Measurements from ENCODE around the gene MAP1LC3A. TPM values are rescaled to one million over a fixed set of nuclear protein-coding genes. Genes with fewer than 3 reads are reported as not detected.

The MAP1LC3A gene
- polyA plus RNA-seq, 4 donors = 35.0 to 83.6 (median 53.6) TPM

- 92 to 95% (median 93%) methylated on average over 15 of the region's 15 CpGs for WGBS, 3 donors
- DNase-seq (no peak), FAIRE-seq (no peak)
- Histone ChIP-seq H3K4me1 (ENCODE audit: control insufficient read depth in 3 of 3, insufficient read depth in 2 of 3, low read depth in 1 of 3, low read length in 2 of 3) (no peaks in the 10 kb centered on the region), H3K4me3 (ENCODE audit: low read depth in 1 of 3, low read length in 3 of 3) (no peak overlapping the region), H3K27me3 (ENCODE audit: control insufficient read depth in 3 of 3, insufficient read depth in 3 of 3, low read length in 3 of 3) (no peaks in the 10 kb centered on the region), H3K27ac (ENCODE audit: low read depth in 1 of 3, low read length in 2 of 3) (no peak overlapping the region), H3K9me3 (ENCODE audit: control insufficient read depth in 2 of 2, insufficient read depth in 1 of 2, low read depth in 1 of 2, low read length in 1 of 2) (no peaks in the 10 kb centered on the region), H3K36me3 (ENCODE audit: control insufficient read depth in 3 of 3, insufficient read depth in 2 of 3, low read depth in 1 of 3, low read length in 3 of 3) (peaks cover 0 to 55% (median 0%) of the 10 kb centered on the region in 3 donors)
These were observed 9.7 kb downstream of the MAP1LC3A start for GRCh38 chr20:34567892-34568865.

- Histone ChIP-seq H3K27me3 (ENCODE audit: control insufficient read depth in 3 of 3, insufficient read depth in 3 of 3, low read length in 3 of 3) (no peaks in the 10 kb centered on the region), H3K4me1 (ENCODE audit: control insufficient read depth in 3 of 3, insufficient read depth in 2 of 3, low read depth in 1 of 3, low read length in 2 of 3) (no peaks in the 10 kb centered on the region), H3K4me3 (ENCODE audit: low read depth in 1 of 3, low read length in 3 of 3) (no peak overlapping the region), H3K27ac (ENCODE audit: low read depth in 1 of 3, low read length in 2 of 3) (no peak overlapping the region), H3K9me3 (ENCODE audit: control insufficient read depth in 2 of 2, insufficient read depth in 1 of 2, low read depth in 1 of 2, low read length in 1 of 2) (no peaks in the 10 kb centered on the region), H3K36me3 (ENCODE audit: control insufficient read depth in 3 of 3, insufficient read depth in 2 of 3, low read depth in 1 of 3, low read length in 3 of 3) (peaks cover 2 to 68% (median 5%) of the 10 kb centered on the region in 3 donors)
- no peak for FAIRE-seq
- WGBS, 3 donors = 93 to 97% (median 93%) methylated on average over 2 of the region's 2 CpGs
- no peak for DNase-seq
These were observed 11.1 kb downstream of the MAP1LC3A start for GRCh38 chr20:34569598-34569997.

- 45 to 68% (median 58%) methylated on average over 3 of the region's 3 CpGs for WGBS, 3 donors
- Histone ChIP-seq H3K27ac (ENCODE audit: low read depth in 1 of 3, low read length in 2 of 3) (no peak overlapping the region), H3K27me3 (ENCODE audit: control insufficient read depth in 3 of 3, insufficient read depth in 3 of 3, low read length in 3 of 3) (no peaks in the 10 kb centered on the region), H3K9me3 (ENCODE audit: control insufficient read depth in 2 of 2, insufficient read depth in 1 of 2, low read depth in 1 of 2, low read length in 1 of 2) (no peaks in the 10 kb centered on the region), H3K4me1 (ENCODE audit: control insufficient read depth in 3 of 3, insufficient read depth in 2 of 3, low read depth in 1 of 3, low read length in 2 of 3) (no peaks in the 10 kb centered on the region), H3K36me3 (ENCODE audit: control insufficient read depth in 3 of 3, insufficient read depth in 2 of 3, low read depth in 1 of 3, low read length in 3 of 3) (peaks cover 5 to 72% (median 5%) of the 10 kb centered on the region in 3 donors), H3K4me3 (ENCODE audit: low read depth in 1 of 3, low read length in 3 of 3) (no peak overlapping the region)
- no peak for DNase-seq
- no peak for FAIRE-seq
These were observed 12.4 kb downstream of the MAP1LC3A start for GRCh38 chr20:34570859-34571306.

GRCh38 chr20:34571753-34572152 is 13.2 kb downstream of the MAP1LC3A start:
- H3K27ac ChIP-seq (ENCODE audit: low read depth in 1 of 3, low read length in 2 of 3) = no peak overlapping the region
- H3K27me3 ChIP-seq (ENCODE audit: control insufficient read depth in 3 of 3, insufficient read depth in 3 of 3, low read length in 3 of 3) = no peaks in the 10 kb centered on the region
- no peaks in the 10 kb centered on the region for H3K9me3 ChIP-seq (ENCODE audit: control insufficient read depth in 2 of 2, insufficient read depth in 1 of 2, low read depth in 1 of 2, low read length in 1 of 2)
- no peak for DNase-seq
- no peak for FAIRE-seq
- WGBS, 3 donors = 91 to 94% (median 92%) methylated on average over 5 of the region's 5 CpGs
- H3K36me3 ChIP-seq (ENCODE audit: control insufficient read depth in 3 of 3, insufficient read depth in 2 of 3, low read depth in 1 of 3, low read length in 3 of 3) = peaks cover 5 to 65% (median 5%) of the 10 kb centered on the region in 3 donors
- no peak overlapping the region for H3K4me3 ChIP-seq (ENCODE audit: low read depth in 1 of 3, low read length in 3 of 3)
- no peaks in the 10 kb centered on the region for H3K4me1 ChIP-seq (ENCODE audit: control insufficient read depth in 3 of 3, insufficient read depth in 2 of 3, low read depth in 1 of 3, low read length in 2 of 3)

- no peaks in the 10 kb centered on the region for H3K9me3 ChIP-seq (ENCODE audit: control insufficient read depth in 2 of 2, insufficient read depth in 1 of 2, low read depth in 1 of 2, low read length in 1 of 2)
- peaks cover 5 to 50% (median 5%) of the 10 kb centered on the region in 3 donors for H3K36me3 ChIP-seq (ENCODE audit: control insufficient read depth in 3 of 3, insufficient read depth in 2 of 3, low read depth in 1 of 3, low read length in 3 of 3)
- WGBS, 3 donors = 93 to 96% (median 95%) methylated on average over 7 of the region's 7 CpGs
- H3K27ac ChIP-seq (ENCODE audit: low read depth in 1 of 3, low read length in 2 of 3) = no peak overlapping the region
- DNase-seq (no peak), FAIRE-seq (no peak)
- H3K4me1 ChIP-seq (ENCODE audit: control insufficient read depth in 3 of 3, insufficient read depth in 2 of 3, low read depth in 1 of 3, low read length in 2 of 3) = no peaks in the 10 kb centered on the region
- H3K27me3 ChIP-seq (ENCODE audit: control insufficient read depth in 3 of 3, insufficient read depth in 3 of 3, low read length in 3 of 3) = no peaks in the 10 kb centered on the region
- no peak overlapping the region for H3K4me3 ChIP-seq (ENCODE audit: low read depth in 1 of 3, low read length in 3 of 3)
These were observed 15.2 kb downstream of the MAP1LC3A start for GRCh38 chr20:34573541-34574300.

- no peaks in the 10 kb centered on the region for H3K27me3 ChIP-seq (ENCODE audit: control insufficient read depth in 3 of 3, insufficient read depth in 3 of 3, low read length in 3 of 3)
- peaks cover 5 to 45% (median 5%) of the 10 kb centered on the region in 3 donors for H3K36me3 ChIP-seq (ENCODE audit: control insufficient read depth in 3 of 3, insufficient read depth in 2 of 3, low read depth in 1 of 3, low read length in 3 of 3)
- H3K27ac ChIP-seq (ENCODE audit: low read depth in 1 of 3, low read length in 2 of 3) = no peak overlapping the region
- no peaks in the 10 kb centered on the region for H3K9me3 ChIP-seq (ENCODE audit: control insufficient read depth in 2 of 2, insufficient read depth in 1 of 2, low read depth in 1 of 2, low read length in 1 of 2)
- H3K4me3 ChIP-seq (ENCODE audit: low read depth in 1 of 3, low read length in 3 of 3) = no peak overlapping the region
- FAIRE-seq (no peak), DNase-seq (no peak)
- 98 to 99% (median 99%) methylated on average over 5 of the region's 5 CpGs for WGBS, 3 donors
- H3K4me1 ChIP-seq (ENCODE audit: control insufficient read depth in 3 of 3, insufficient read depth in 2 of 3, low read depth in 1 of 3, low read length in 2 of 3) = peaks cover 0 to 3% (median 0%) of the 10 kb centered on the region in 3 donors
These were observed 15.9 kb downstream of the MAP1LC3A start for GRCh38 chr20:34574426-34574825.

- WGBS, 3 donors = 85 to 90% (median 90%) methylated on average over 6 of the region's 6 CpGs
- FAIRE-seq (no peak), DNase-seq (no peak)
- H3K4me1 ChIP-seq (ENCODE audit: control insufficient read depth in 3 of 3, insufficient read depth in 2 of 3, low read depth in 1 of 3, low read length in 2 of 3) = peaks cover 0 to 3% (median 0%) of the 10 kb centered on the region in 3 donors
- H3K27ac ChIP-seq (ENCODE audit: low read depth in 1 of 3, low read length in 2 of 3) = no peak overlapping the region
- H3K4me3 ChIP-seq (ENCODE audit: low read depth in 1 of 3, low read length in 3 of 3) = no peak overlapping the region
- no peaks in the 10 kb centered on the region for H3K27me3 ChIP-seq (ENCODE audit: control insufficient read depth in 3 of 3, insufficient read depth in 3 of 3, low read length in 3 of 3)
- no peaks in the 10 kb centered on the region for H3K9me3 ChIP-seq (ENCODE audit: control insufficient read depth in 2 of 2, insufficient read depth in 1 of 2, low read depth in 1 of 2, low read length in 1 of 2)
- H3K36me3 ChIP-seq (ENCODE audit: control insufficient read depth in 3 of 3, insufficient read depth in 2 of 3, low read depth in 1 of 3, low read length in 3 of 3) = peaks cover 5 to 43% (median 5%) of the 10 kb centered on the region in 3 donors
These were observed 16.3 kb downstream of the MAP1LC3A start for GRCh38 chr20:34574861-34575260.

GRCh38 chr20:34575271-34575670 is 16.8 kb downstream of the MAP1LC3A start:
- no peaks in the 10 kb centered on the region for H3K9me3 ChIP-seq (ENCODE audit: control insufficient read depth in 2 of 2, insufficient read depth in 1 of 2, low read depth in 1 of 2, low read length in 1 of 2)
- no peak for DNase-seq
- no peak overlapping the region for H3K27ac ChIP-seq (ENCODE audit: low read depth in 1 of 3, low read length in 2 of 3)
- peaks cover 5 to 47% (median 5%) of the 10 kb centered on the region in 3 donors for H3K36me3 ChIP-seq (ENCODE audit: control insufficient read depth in 3 of 3, insufficient read depth in 2 of 3, low read depth in 1 of 3, low read length in 3 of 3)
- no peak overlapping the region for H3K4me3 ChIP-seq (ENCODE audit: low read depth in 1 of 3, low read length in 3 of 3)
- H3K27me3 ChIP-seq (ENCODE audit: control insufficient read depth in 3 of 3, insufficient read depth in 3 of 3, low read length in 3 of 3) = no peaks in the 10 kb centered on the region
- WGBS, 3 donors = 94 to 97% (median 95%) methylated on average over 5 of the region's 5 CpGs
- no peak for FAIRE-seq
- H3K4me1 ChIP-seq (ENCODE audit: control insufficient read depth in 3 of 3, insufficient read depth in 2 of 3, low read depth in 1 of 3, low read length in 2 of 3) = peaks cover 0 to 3% (median 0%) of the 10 kb centered on the region in 3 donors

Measured in small intestine (tissue), 7 donors.